ENCODE measurements around the gene NOL3. TPM values are rescaled to one million over a fixed set of nuclear protein-coding genes. Genes with fewer than 3 reads are reported as not detected.

Gene NOL3
- total and polyA plus RNA-seq, 2 of the 13 experiments (the other 11 are each of a cell fraction or from before 2014, with no cell fraction given), result 5.7 to 20.5 TPM

DNA sequence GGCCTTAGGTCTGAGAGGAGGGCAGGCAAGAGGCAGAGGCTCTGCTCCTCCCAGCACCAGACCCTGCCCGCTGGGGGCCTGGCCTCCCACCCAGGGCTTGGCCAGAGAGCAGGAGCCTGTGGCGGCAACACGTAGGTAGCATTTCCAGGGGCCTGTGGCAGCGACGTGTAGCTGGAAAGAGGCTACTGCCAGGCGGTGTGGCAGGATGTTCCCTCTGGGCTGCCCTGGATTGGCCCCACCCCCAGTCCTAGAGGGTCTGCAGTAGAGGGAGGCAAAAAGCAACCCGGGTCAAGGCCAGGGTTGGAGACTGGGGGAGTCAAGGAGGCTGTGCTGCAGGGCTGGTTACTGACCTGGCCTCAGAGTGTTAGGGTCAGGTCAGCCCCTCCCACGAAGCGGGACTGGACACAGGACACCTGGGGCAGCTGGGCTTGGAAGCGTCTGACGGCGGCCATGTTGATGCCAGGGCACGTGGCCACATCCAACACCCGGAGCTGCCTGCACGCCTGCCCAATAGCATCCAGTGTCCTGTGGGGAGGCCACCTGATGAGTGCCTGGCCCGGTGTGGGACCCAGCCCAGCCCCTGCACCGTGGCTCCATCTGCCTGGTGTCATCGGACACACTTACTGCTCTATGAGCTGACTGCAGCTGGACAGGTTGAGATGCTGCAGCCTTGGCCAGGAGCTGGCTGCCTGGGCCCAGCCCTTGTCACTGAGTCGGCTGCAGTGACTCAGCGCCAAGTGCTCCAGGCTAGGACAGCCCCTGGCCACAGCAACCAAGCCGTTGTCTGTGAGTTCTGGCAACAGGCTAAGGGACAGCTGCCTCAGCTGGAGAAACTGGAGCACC, 37.1 kb downstream of the NOL3 start (continued):
- TF ChIP-seq, protein P1, sequence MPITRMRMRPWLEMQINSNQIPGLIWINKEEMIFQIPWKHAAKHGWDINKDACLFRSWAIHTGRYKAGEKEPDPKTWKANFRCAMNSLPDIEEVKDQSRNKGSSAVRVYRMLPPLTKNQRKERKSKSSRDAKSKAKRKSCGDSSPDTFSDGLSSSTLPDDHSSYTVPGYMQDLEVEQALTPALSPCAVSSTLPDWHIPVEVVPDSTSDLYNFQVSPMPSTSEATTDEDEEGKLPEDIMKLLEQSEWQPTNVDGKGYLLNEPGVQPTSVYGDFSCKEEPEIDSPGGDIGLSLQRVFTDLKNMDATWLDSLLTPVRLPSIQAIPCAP (CRISPR knock-in tag; IDR thresholded peaks at IDR 0.05; ENCODE audit: low read depth), result no peak
- TF ChIP-seq, protein P2, sequence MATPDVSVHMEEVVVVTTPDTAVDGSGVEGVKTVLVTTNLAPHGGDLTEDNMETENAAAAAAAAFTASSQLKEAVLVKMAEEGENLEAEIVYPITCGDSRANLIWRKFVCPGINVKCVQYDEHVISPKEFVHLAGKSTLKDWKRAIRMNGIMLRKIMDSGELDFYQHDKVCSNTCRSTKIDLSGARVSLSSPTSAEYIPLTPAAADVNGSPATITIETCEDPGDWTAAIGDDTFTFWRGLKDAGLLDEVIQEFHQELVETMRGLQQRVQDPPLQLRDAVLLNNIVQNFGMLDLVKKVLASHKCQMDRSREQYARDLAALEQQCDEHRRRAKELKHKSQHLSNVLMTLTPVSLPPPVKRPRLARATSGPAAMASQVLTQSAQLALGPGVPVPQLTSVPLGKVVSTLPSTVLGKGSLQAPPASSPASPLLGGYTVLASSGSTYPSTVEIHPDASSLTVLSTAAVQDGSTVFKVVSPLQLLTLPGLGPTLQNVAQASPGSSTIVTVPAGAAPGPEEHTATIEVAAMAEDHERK (CRISPR knock-in tag; IDR thresholded peaks at IDR 0.05; ENCODE audit: low read depth), result no peak
- TF ChIP-seq, protein P3, sequence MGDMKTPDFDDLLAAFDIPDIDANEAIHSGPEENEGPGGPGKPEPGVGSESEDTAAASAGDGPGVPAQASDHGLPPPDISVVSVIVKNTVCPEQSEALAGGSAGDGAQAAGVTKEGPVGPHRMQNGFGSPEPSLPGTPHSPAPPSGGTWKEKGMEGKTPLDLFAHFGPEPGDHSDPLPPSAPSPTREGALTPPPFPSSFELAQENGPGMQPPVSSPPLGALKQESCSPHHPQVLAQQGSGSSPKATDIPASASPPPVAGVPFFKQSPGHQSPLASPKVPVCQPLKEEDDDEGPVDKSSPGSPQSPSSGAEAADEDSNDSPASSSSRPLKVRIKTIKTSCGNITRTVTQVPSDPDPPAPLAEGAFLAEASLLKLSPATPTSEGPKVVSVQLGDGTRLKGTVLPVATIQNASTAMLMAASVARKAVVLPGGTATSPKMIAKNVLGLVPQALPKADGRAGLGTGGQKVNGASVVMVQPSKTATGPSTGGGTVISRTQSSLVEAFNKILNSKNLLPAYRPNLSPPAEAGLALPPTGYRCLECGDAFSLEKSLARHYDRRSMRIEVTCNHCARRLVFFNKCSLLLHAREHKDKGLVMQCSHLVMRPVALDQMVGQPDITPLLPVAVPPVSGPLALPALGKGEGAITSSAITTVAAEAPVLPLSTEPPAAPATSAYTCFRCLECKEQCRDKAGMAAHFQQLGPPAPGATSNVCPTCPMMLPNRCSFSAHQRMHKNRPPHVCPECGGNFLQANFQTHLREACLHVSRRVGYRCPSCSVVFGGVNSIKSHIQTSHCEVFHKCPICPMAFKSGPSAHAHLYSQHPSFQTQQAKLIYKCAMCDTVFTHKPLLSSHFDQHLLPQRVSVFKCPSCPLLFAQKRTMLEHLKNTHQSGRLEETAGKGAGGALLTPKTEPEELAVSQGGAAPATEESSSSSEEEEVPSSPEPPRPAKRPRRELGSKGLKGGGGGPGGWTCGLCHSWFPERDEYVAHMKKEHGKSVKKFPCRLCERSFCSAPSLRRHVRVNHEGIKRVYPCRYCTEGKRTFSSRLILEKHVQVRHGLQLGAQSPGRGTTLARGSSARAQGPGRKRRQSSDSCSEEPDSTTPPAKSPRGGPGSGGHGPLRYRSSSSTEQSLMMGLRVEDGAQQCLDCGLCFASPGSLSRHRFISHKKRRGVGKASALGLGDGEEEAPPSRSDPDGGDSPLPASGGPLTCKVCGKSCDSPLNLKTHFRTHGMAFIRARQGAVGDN (CRISPR knock-in tag; IDR thresholded peaks at IDR 0.05), result peak; percentile 78
- TF ChIP-seq ZNF747 (CRISPR knock-in tag; IDR thresholded peaks at IDR 0.05; ENCODE audit: borderline replicate concordance), result no peak
- TF ChIP-seq ZNF772 (CRISPR knock-in tag; IDR thresholded peaks at IDR 0.05), result peak; percentile 51; the same call in 1 of the 2 replicates
- TF ChIP-seq HCFC1 (IDR thresholded peaks at IDR 0.05; ENCODE audit: low read depth, low read length), result no peak
- TF ChIP-seq ZNF841 (CRISPR knock-in tag; IDR thresholded peaks at IDR 0.05; ENCODE audit: borderline replicate concordance), result no peak
- no peak; the same call in 1 of the 2 replicates for TF ChIP-seq ZC3H4 (CRISPR knock-in tag; IDR thresholded peaks at IDR 0.05; ENCODE audit: borderline replicate concordance)
- TF ChIP-seq, protein P4, sequence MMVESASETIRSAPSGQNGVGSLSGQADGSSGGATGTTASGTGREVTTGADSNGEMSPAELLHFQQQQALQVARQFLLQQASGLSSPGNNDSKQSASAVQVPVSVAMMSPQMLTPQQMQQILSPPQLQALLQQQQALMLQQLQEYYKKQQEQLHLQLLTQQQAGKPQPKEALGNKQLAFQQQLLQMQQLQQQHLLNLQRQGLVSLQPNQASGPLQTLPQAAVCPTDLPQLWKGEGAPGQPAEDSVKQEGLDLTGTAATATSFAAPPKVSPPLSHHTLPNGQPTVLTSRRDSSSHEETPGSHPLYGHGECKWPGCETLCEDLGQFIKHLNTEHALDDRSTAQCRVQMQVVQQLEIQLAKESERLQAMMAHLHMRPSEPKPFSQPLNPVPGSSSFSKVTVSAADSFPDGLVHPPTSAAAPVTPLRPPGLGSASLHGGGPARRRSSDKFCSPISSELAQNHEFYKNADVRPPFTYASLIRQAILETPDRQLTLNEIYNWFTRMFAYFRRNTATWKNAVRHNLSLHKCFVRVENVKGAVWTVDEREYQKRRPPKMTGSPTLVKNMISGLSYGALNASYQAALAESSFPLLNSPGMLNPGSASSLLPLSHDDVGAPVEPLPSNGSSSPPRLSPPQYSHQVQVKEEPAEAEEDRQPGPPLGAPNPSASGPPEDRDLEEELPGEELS (CRISPR knock-in tag; IDR thresholded peaks at IDR 0.05), result no peak
- TF ChIP-seq ZNF782 (CRISPR knock-in tag; IDR thresholded peaks at IDR 0.05; ENCODE audit: borderline replicate concordance), result 0 out of 2 replicates have a peak, but pooled peaks have one; percentile 23
- TF ChIP-seq KDM6A (CRISPR knock-in tag; IDR thresholded peaks at IDR 0.05; ENCODE audit: low read depth), result no peak
- TF ChIP-seq, protein P5, sequence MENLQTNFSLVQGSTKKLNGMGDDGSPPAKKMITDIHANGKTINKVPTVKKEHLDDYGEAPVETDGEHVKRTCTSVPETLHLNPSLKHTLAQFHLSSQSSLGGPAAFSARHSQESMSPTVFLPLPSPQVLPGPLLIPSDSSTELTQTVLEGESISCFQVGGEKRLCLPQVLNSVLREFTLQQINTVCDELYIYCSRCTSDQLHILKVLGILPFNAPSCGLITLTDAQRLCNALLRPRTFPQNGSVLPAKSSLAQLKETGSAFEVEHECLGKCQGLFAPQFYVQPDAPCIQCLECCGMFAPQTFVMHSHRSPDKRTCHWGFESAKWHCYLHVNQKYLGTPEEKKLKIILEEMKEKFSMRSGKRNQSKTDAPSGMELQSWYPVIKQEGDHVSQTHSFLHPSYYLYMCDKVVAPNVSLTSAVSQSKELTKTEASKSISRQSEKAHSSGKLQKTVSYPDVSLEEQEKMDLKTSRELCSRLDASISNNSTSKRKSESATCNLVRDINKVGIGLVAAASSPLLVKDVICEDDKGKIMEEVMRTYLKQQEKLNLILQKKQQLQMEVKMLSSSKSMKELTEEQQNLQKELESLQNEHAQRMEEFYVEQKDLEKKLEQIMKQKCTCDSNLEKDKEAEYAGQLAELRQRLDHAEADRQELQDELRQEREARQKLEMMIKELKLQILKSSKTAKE (CRISPR knock-in tag; IDR thresholded peaks at IDR 0.05; ENCODE audit: borderline replicate concordance), result no peak
- no peak for TF ChIP-seq PLRG1 (conservative IDR thresholded peaks at IDR 0.05)
